IPS-NIHi7 (cell line): ENCODE data around the gene APOL2.
"Not testable (repeated sequence)": the region's sequence is repeated elsewhere in the genome, so short reads cannot be mapped to it uniquely, and the experiment has no call there.

Experiments used
- DNase-seq: peaks from one replicate; pipeline ENCODE4 v3.0.0; 2012; ENCODE audit warnings: mixed read lengths; ENCODE audit errors: extremely low spot score

Gene APOL2

GRCh38 chr22:36197514-36198146, 41.7 kb downstream of the APOL2 start:
- DNase-seq, result peak; percentile 31

- peak; percentile 77 for DNase-seq
These were observed 42.3 kb downstream of the APOL2 start for GRCh38 chr22:36197065-36197440.

GRCh38 chr22:36196254-36197064, 42.9 kb downstream of the APOL2 start:
- DNase-seq, result no peak

GRCh38 chr22:36194971-36195370, 44.4 kb downstream of the APOL2 start:
- DNase-seq, result peak; percentile 76

- DNase-seq, result no peak
These were observed 44.9 kb downstream of the APOL2 start for GRCh38 chr22:36194385-36194784.

- DNase-seq, result no peak
These were observed 45.8 kb downstream of the APOL2 start for GRCh38 chr22:36193577-36193976.

- DNase-seq, result no peak
These were observed 46.2 kb downstream of the APOL2 start for GRCh38 chr22:36193171-36193570.

GRCh38 chr22:36192542-36192941, 46.8 kb downstream of the APOL2 start:
- DNase-seq, result no peak

- no peak for DNase-seq
These were observed 48.1 kb downstream of the APOL2 start for GRCh38 chr22:36191106-36191836.

- not testable (repeated sequence) for DNase-seq
These were observed 51.5 kb downstream of the APOL2 start for GRCh38 chr22:36187862-36188261.

GRCh38 chr22:36185828-36186624, 53.3 kb downstream of the APOL2 start:
- no peak for DNase-seq

GRCh38 chr22:36184433-36185025, 54.8 kb downstream of the APOL2 start:
- no peak for DNase-seq

- DNase-seq, result no peak
These were observed 55.9 kb downstream of the APOL2 start for GRCh38 chr22:36183446-36183845.

GRCh38 chr22:36182857-36183256, 56.5 kb downstream of the APOL2 start:
- DNase-seq, result no peak

GRCh38 chr22:36182056-36182455, 57.3 kb downstream of the APOL2 start:
- DNase-seq, result no peak

- no peak for DNase-seq
These were observed 58.4 kb downstream of the APOL2 start for GRCh38 chr22:36180928-36181327.

GRCh38 chr22:36180038-36180880, 59.1 kb downstream of the APOL2 start:
- DNase-seq, result peak; percentile 91

GRCh38 chr22:36177160-36177559, 62.2 kb downstream of the APOL2 start:
- no peak for DNase-seq
